Measurements from ENCODE around the gene PAX3. TPM values are rescaled to one million over a fixed set of nuclear protein-coding genes. Genes with fewer than 3 reads are reported as not detected.
A peak's percentile ranks its signal among the peaks of the same experiment; 100 is the strongest.

The PAX3 gene
- total RNA-seq, 1 experiment from 2014 or later = 117 TPM

DNA sequence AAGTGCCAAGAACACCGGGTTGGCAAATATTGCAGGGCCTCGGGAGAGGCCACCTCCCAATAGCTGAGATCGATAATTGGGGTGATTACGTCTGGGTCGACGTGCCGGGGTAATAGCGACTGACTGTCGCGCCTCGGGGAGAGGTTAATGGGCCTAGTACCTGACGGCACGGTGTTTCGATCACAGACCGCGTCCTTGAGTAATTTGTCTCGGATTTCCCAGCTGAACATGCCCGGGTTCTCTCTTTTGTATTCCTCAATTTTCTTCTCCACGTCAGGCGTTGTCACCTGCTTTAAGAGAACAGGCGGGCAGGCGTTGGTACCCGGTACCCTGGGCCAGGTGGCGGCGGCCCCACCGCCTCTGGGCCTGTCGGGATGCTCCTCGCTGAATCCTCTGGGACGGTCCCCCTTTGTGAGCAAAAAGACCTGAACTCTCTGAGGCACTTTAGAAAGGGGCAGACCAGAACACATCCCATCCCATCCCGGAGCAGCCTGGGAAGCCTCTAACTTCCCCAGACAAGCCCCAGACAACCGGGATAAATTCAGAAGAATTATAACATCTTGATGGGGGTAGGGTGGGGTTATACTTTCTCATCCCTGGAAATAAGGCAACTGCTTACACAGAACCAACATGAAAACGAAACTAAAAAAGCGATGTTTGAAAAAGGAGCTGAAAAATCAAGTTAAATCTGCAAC lies 3.3 kb downstream of the PAX3 start:
- no peak for DNase-seq
- H3K27ac ChIP-seq = no peak overlapping the region
- no peaks in the 10 kb centered on the region for H3K4me1 ChIP-seq
- no peak overlapping the region for H3K4me3 ChIP-seq
- H3K27me3 ChIP-seq = no peaks in the 10 kb centered on the region
- no peaks in the 10 kb centered on the region for H3K9me3 ChIP-seq (replicated peaks)
- peaks cover 58% of the 10 kb centered on the region for H3K36me3 ChIP-seq

DNA sequence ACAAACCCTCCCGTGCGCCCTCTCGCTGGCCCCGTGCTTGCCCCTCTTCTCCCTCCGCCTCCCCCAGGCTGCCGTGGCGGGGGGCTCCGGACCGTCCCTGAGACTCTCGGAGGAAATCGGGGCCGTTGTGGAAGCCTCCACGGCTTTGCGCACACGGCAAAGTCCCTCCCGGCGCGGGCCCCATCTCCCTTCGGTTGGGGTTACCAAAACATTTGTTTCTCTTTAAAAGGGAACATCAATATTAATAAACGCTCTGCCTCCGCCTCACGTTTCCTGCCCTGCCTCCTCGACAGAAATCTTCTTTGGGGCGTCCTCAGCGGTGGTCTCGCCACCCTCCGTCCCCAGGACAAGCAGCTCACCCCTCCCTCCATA lies 3.8 kb downstream of the PAX3 start:
- Histone ChIP-seq H3K27me3 (no peaks in the 10 kb centered on the region), H3K9me3 (replicated peaks) (no peaks in the 10 kb centered on the region), H3K4me3 (no peak overlapping the region), H3K4me1 (no peaks in the 10 kb centered on the region), H3K36me3 (peaks cover 63% of the 10 kb centered on the region), H3K27ac (no peak overlapping the region)
- DNase-seq = no peak

DNA sequence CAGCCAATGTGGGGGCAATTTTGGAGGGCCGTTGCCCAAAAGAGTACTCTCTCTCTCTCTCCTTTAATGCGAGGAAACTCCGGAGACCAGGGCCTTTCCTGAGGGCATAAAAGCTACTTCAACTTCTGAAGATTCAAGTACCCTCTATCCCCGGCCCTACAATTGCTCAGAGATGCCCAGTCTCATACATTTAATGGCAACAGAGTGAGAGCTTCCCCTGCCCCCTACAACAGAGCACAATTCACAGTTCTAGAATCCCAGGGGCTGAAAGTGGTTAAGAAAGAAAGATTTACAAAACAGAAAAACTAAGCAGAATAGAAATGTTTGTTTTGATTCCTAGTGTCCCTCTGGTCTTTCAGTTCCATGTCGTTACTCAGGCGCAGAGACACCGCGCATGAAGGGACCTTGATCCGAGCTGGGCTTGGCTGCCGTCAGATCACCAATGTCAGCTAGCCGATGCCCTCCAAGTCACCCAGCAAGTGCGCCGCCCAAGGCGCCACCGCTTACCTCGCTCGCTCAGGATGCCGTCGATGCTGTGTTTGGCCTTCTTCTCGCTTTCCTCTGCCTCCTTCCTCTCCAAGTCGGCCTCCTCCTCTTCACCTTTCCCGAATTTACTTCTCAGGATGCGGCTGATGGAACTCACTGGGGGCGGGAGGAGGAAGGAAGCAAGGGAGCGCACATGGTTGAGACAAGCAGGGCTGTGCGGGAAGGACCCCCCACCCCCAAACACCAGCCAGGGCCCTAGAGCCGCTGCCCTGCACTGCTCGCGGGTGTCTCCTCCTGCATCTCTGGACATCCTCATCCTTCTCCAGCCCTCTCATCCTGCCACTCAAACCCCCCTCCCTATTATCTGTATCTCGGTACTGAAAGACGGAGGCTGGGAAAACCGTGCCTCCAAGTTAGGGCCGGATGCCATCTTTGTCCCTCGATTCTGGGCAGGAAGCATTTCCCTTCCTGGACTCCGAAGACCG lies 4.9 kb downstream of the PAX3 start:
- H3K27me3 ChIP-seq = no peaks in the 10 kb centered on the region
- no peak overlapping the region for H3K4me3 ChIP-seq
- no peak overlapping the region for H3K27ac ChIP-seq
- H3K36me3 ChIP-seq = peaks cover 73% of the 10 kb centered on the region
- H3K9me3 ChIP-seq (replicated peaks) = no peaks in the 10 kb centered on the region
- no peak for DNase-seq
- H3K4me1 ChIP-seq = no peaks in the 10 kb centered on the region

DNA sequence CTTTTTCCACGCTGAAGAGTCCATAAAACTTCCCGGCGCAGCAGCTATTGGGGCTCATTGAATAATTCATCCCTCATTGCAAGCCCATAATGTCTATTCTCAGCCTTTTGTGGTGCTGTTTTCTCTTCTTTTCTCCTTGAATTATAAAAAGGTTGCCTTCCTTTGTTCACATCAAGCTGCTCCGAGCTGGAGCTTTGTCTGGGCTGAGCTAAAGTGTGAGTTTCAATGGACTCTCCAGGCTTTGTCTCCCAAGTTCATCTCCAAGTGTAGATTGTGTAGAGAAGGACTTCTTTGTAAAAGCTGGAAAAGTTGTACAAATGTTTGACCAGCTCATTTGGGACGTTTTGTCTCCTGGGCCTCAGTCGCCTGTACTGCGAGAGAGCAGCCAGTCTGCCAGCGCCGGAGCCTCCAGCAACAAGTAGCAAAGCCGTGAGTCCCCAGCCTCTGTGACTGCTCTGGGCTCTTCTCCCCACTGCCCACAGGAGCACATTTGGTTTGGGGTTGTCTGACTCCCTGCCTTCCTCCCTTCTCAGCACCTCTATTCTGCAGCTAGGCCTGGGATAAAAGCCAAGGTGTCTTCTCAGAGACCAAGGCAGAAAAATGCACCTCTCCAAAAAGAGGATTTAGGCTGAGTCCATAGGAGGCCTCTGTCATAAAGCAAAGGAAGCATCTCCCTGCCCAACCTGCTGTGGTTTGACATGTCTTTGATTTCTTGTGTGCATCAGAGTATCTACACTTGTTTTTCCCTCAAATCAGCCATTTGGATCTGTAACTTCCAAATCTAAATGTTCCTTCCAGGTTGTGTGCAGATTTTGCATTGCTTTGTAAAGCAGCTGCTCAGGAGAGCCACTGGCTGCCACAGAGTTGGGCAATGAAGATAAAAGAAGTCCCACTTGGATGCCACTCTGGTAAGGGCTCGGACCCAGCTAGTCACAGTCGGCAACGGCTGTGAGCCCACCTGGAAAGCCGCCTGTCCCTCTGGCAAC lies 6.4 kb downstream of the PAX3 start:
- H3K36me3 ChIP-seq = peaks cover 88% of the 10 kb centered on the region
- H3K4me1 ChIP-seq = no peaks in the 10 kb centered on the region
- no peak overlapping the region for H3K4me3 ChIP-seq
- H3K27ac ChIP-seq = no peak overlapping the region
- H3K9me3 ChIP-seq (replicated peaks) = no peaks in the 10 kb centered on the region
- DNase-seq = no peak
- no peaks in the 10 kb centered on the region for H3K27me3 ChIP-seq

DNA sequence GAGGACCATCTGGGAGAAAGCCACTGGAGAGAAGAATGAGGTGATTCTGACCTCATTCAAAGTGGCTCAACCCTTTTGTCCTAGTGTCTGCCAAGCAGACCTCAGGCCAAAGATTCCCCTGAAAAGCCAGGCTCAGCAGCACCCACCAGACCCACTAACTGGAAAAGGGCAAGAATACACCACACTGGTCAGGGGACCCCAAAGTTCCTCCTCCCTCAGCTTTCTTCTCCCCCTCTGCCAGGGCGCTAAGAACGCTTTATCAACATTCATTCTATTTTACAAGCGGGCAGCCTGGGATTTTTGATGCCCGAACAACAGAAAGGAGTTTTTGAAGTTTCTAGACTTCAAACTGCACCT lies 7.3 kb downstream of the PAX3 start:
- no peaks in the 10 kb centered on the region for H3K27me3 ChIP-seq
- H3K9me3 ChIP-seq (replicated peaks) = no peaks in the 10 kb centered on the region
- no peak overlapping the region for H3K4me3 ChIP-seq
- no peak for DNase-seq
- H3K4me1 ChIP-seq = no peaks in the 10 kb centered on the region
- H3K36me3 ChIP-seq = peaks cover 93% of the 10 kb centered on the region
- H3K27ac ChIP-seq = no peak overlapping the region

DNA sequence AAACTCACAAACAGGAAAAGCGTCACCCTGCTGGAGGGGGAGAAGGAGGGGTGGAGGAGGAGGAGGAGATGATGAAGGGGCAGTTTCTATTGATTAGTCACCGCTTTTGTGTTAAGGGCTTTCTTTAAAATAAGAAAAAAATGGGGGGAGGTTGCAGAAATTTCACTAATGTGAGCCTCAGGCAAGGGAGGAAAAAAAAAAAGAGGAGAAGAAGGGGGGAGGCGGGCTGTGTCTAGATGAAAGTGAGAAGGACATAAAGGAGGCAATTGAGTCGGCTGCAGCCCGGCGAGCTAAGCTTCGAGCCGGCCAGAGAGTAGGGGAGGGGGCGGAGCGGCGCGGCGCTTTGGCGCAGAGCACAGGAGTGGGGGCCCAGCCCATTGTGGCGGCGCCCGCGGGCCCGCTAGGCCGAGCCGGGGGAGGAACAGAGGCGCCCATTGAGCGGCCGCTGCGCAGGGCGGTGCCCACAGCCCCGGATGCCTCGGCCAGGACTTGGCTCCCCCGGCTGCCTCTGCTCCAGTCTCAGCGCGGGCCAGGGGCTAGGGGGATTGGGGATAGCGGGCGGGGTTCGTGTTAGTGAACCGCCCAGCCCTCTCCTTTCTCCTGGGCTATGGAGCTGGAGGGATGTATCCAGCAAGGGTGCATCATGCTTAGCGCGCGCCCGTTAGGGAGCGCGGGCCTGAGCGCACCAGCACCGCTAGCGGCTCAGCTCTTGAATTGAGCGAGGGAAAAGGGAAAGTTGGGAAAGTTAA lies 7.9 kb downstream of the PAX3 start:
- DNase-seq = no peak
- Histone ChIP-seq H3K9me3 (replicated peaks) (no peaks in the 10 kb centered on the region), H3K36me3 (peaks cover 93% of the 10 kb centered on the region), H3K4me3 (no peak overlapping the region), H3K27me3 (no peaks in the 10 kb centered on the region), H3K27ac (no peak overlapping the region), H3K4me1 (no peaks in the 10 kb centered on the region)

DNA sequence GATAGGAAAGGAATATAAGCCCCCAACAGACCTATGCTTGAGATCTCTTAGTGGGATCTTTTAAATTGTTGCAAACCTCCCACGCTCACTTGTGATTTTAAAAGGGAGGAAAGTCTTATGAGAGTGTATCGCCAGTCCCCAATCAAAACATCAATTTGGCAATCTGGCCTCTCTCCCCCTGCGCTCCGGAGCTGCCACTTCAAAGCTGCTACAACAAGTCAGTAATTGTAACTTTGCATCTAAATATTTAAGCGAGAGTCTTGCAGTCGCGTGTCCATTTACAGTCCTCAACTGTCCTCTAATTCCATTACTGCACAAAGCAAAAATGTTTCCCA lies 8.4 kb downstream of the PAX3 start:
- no peaks in the 10 kb centered on the region for H3K9me3 ChIP-seq (replicated peaks)
- H3K4me3 ChIP-seq = no peak overlapping the region
- H3K27ac ChIP-seq = no peak overlapping the region
- no peaks in the 10 kb centered on the region for H3K27me3 ChIP-seq
- H3K36me3 ChIP-seq = peaks cover 90% of the 10 kb centered on the region
- H3K4me1 ChIP-seq = peaks cover 1% of the 10 kb centered on the region
- no peak for DNase-seq

DNA sequence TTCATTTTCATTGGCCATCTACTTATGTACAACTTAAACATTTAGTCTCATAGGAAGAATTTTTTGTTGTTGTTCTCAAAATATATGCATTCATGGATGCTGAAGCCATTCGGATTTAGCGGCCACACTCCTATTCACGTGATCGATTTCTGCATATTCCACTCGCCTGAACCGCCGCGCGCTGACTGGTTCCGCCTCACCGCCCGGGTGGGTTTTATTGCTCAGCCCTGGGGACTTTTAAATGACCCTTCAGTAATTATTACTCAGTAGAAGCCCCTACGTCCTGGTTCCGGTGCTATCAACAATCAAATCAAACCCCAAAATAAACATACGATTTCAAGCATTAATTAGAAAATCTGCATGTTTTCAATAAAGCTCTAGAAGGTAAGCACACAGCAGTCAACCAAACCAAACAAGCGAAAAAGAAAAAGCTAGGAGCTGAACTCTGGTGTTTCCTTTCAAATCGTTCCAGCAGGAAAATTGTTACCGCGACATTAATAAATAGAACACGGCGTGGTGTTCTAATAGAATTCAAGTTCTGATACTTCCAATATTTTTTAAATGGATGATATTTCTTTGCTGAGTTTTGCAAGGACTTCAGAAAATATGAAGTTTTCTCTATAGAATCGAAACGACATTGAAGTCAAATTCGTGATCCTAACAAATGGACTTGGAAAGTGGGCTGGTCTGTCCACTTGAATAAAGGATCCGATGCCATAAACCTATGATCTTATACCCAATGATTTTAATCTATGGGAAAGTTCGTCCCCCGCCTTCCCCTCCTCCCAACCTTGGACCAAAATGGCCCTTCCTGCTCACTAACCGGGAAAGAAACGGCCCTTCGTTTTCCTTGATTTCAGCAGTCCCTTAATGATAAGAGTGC lies 9.3 kb downstream of the PAX3 start:
- no peaks in the 10 kb centered on the region for H3K27me3 ChIP-seq
- H3K4me1 ChIP-seq = peaks cover 10% of the 10 kb centered on the region
- H3K27ac ChIP-seq = no peak overlapping the region
- DNase-seq = no peak
- no peaks in the 10 kb centered on the region for H3K9me3 ChIP-seq (replicated peaks)
- H3K4me3 ChIP-seq = no peak overlapping the region
- H3K36me3 ChIP-seq = peaks cover 87% of the 10 kb centered on the region

DNA sequence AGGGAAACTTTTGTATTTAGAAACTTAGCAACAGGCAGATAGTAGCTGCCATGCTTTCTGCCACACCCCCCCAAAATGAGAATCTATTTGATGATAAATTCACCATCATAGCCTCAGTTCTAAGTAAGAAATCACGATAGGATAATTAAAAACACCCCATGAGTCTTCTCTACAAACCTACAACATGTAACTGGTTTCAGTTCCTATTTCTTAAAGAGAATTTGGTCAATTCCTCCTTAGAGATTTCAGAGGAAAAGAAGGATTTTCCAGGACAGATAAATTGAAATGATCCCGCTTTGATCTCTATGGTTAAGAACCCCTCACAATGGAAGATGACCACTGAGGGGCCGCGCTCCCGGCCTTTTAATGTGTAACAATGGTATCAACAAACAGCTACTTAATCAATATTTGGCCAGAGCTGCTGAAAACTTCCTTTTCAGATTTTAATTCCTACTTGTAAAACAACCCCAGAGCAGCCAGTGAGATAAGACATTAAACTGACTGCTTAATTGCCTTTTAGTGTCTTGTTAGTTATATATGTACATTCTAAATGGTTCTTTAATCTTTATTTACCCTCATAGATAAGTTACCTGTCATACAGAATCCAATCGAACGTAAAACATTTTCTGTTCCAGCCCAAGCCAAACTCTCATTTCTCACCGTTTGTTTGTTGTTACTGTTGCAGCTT lies 10.1 kb downstream of the PAX3 start:
- Histone ChIP-seq H3K9me3 (replicated peaks) (no peaks in the 10 kb centered on the region), H3K4me3 (no peak overlapping the region), H3K27me3 (no peaks in the 10 kb centered on the region), H3K36me3 (peaks cover 80% of the 10 kb centered on the region), H3K4me1 (peaks cover 18% of the 10 kb centered on the region), H3K27ac (no peak overlapping the region)
- no peak for DNase-seq

DNA sequence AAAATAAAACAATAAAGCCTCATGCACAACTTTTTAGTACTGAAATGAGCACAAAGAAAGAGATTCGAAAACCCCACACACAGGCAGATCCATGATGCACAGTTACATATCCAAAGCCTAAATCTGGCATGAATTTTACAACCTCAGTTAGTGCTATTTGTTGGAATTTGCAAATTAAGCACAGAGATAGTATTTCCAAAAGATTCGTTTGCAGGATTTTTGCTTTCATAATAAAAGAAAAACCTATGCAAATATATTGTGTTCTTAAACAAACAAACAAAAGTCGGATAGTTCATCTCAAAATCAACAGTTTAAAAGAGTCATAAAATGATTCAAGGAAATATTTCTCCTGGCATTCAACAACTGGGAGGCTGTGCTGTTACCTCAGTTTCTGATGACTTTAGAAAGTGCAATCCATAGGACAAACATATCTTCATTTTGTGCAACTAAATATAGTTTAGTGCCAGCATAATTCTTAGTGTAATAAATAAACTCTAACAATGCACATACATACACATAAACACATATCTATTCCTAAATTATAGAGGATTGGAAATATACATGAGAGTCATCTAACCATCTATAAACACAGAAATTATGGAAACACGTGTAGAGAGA lies 10.8 kb downstream of the PAX3 start:
- Histone ChIP-seq H3K4me1 (peaks cover 23% of the 10 kb centered on the region), H3K4me3 (no peak overlapping the region), H3K27ac (no peak overlapping the region), H3K36me3 (peaks cover 73% of the 10 kb centered on the region), H3K27me3 (no peaks in the 10 kb centered on the region), H3K9me3 (replicated peaks) (no peaks in the 10 kb centered on the region)
- no peak for DNase-seq

DNA sequence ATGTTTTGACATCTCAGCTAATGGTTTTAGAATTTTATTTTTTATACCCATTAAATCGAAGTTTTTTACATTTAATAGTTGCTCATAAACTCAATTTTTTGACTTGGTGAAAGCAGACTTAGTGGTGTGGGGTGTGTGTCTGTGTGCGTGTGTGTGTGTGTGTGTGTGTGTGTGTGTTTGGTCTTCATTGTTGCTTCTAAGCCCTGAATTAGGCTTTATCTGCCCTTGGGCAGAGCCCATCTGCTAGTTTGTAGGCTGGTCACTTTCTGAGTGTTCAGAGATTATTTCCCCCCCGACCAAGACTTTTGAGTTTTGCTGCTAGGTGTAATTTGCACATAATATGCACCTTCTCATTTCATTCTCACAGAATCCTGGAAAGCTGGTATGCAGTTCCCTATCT lies 14.3 kb downstream of the PAX3 start:
- peaks cover 75% of the 10 kb centered on the region for H3K36me3 ChIP-seq
- H3K27ac ChIP-seq = peak overlapping the region; percentile 10; the same call in 1 of the 2 replicates
- H3K27me3 ChIP-seq = no peaks in the 10 kb centered on the region
- peaks cover 43% of the 10 kb centered on the region for H3K4me1 ChIP-seq
- DNase-seq = peak; percentile 72 to 80
- H3K9me3 ChIP-seq (replicated peaks) = no peaks in the 10 kb centered on the region
- H3K4me3 ChIP-seq = no peak overlapping the region

DNA sequence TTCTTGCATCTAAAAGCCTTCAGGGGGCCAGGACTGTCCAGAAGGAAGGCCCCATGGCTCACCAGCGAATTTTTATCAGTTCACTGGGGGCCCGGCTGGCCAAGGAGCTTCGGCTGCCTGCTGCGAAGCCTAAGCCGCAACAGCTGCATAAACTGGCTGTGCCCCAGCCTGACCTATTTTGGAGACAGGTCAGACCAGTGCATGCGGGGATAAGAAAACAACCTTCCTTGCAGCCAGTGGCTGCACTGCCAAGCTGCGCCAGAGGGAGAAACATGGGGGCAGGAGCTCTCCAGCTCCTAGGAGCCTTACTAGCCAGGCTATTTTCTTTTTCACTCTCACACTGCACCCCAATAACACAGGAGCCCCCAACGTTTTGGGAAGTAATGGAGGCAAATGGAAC lies 15.2 kb downstream of the PAX3 start:
- DNase-seq = peak; percentile 100
- H3K9me3 ChIP-seq (replicated peaks) = no peaks in the 10 kb centered on the region
- peaks cover 43% of the 10 kb centered on the region for H3K4me1 ChIP-seq

DNA sequence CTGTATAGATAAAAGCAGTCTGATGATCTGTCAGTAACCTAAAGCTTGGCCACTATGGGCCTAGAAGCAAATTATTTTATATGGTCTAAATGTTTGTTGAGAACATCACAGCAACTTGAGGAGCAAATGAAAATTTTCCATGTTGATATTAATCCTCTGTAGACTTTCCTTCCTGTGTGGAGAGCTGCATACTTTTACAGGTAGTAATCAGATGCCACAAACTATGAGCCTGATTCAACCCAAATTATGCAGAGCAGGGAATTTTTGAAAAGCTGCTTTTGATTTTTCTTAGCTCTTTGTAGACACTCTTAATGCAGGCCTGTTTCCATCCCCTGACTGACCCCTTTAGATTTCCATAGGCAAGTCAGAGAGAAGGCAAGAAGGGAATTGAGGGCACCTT lies 17.3 kb downstream of the PAX3 start:
- no peak overlapping the region for H3K27ac ChIP-seq
- no peak overlapping the region for H3K4me3 ChIP-seq
- no peaks in the 10 kb centered on the region for H3K27me3 ChIP-seq
- DNase-seq = no peak
- no peaks in the 10 kb centered on the region for H3K9me3 ChIP-seq (replicated peaks)
- peaks cover 43% of the 10 kb centered on the region for H3K4me1 ChIP-seq
- peaks cover 72% of the 10 kb centered on the region for H3K36me3 ChIP-seq

More for the DNA sequence above, 15.2 kb downstream of the PAX3 start:
- H3K27me3 ChIP-seq = no peaks in the 10 kb centered on the region
- H3K36me3 ChIP-seq = peaks cover 75% of the 10 kb centered on the region
- peak overlapping the region; percentile 10; the same call in 1 of the 2 replicates for H3K27ac ChIP-seq
- H3K4me3 ChIP-seq = no peak overlapping the region

All from SJCRH30 (cell line).